Gastrocnemius medialis (tissue), 4 donors: ENCODE measurements around the gene BACE2. TPM values are rescaled to one million over a fixed set of nuclear protein-coding genes. Genes with fewer than 3 reads are reported as not detected.

ENCODE experiments used
- ATAC-seq, 2 donors: fragments of 150-250 bp; one replicate each; pipeline ENCODE4 v1.9.1; 2016
- DNase-seq, 2 donors: peaks; one replicate each; pipeline ENCODE4 v3.0.0-alpha.2; 2019
- H3K27ac ChIP-seq, 4 donors: fragments of 200-600 bp; sonication (generic); 1 replicate in 1 of 4; 2 replicates in 3 of 4; pipeline ENCODE4 v1.5.1; 2016 to 2018; ENCODE audit warnings: mild to moderate bottlenecking in 2 of 4, moderate library complexity in 1 of 4
- H3K27me3 ChIP-seq, 3 donors: fragments of 200-600 bp; sonication (generic) in 2 of 3; 1 replicate in 1 of 3; 2 replicates in 2 of 3; pipeline versions ENCODE4 v1.5.1 to v1.6.0; 2016 to 2019; ENCODE audit warnings: mild to moderate bottlenecking in 1 of 3, moderate library complexity in 1 of 3
- H3K36me3 ChIP-seq, 2 donors: fragments of 200-600 bp; sonication (generic) in 1 of 2; one replicate each; pipeline ENCODE4 v1.5.1; 2017 to 2018
- H3K4me1 ChIP-seq, 2 donors: fragments of 200-600 bp; sonication (generic) in 1 of 2; one replicate each; pipeline ENCODE4 v1.5.1; 2016 to 2017; ENCODE audit warnings: mild to moderate bottlenecking in 2 of 2
- H3K4me3 ChIP-seq, 4 donors: fragments of 200-600 bp; sonication (generic) in 3 of 4; 1 replicate in 1 of 4; 2 replicates in 3 of 4; pipeline ENCODE4 v1.5.1; 2016 to 2019; ENCODE audit warnings: mild to moderate bottlenecking in 2 of 4
- H3K9me3 ChIP-seq, 3 donors: fragments of 200-600 bp; sonication (generic) in 2 of 3; 1 replicate in 1 of 3; 2 replicates in 2 of 3; pipeline ENCODE4 v1.5.1; 2016 to 2019
- CTCF ChIP-seq, 5 experiments: fragments of 450-650 bp in 3 of 5; fragments of 200-600 bp in 2 of 5; sonication (generic) in 2 of 5; IDR thresholded peaks in 4 of 5; conservative IDR thresholded peaks in 1 of 5; 1 replicate in 4 of 5; 2 replicates in 1 of 5; pipeline ENCODE4 v1.5.1; 2016 to 2019; ENCODE audit warnings: antibody characterized with exemption in 5 of 5, mild to moderate bottlenecking in 3 of 5, moderate library complexity in 3 of 5
- POLR2A ChIP-seq, 2 donors: fragments of 450-650 bp; IDR thresholded peaks; one replicate each; pipeline ENCODE4 v1.6.1; 2017; ENCODE audit warnings: antibody characterized with exemption in 2 of 2, mild to moderate bottlenecking in 2 of 2, moderate library complexity in 2 of 2
- in situ Hi-C, 4 donors: fragments of 200-750 bp; cut with MboI; loops; one replicate each; pipeline versions ENCODE4 v1.15.0 to v1.8.0; 2017; ENCODE audit warnings: low sequenced_read_pairs in 4 of 4
- intact Hi-C: fragments of 100-400 bp; cut with DNase I; formaldehyde crosslinking; loops from one replicate; pipeline ENCODE4 v1.15.1; 2023; ENCODE audit warnings: low total_unique reads
- total RNA-seq, 4 donors: library from RNA; depleted of rRNA; stranded (reverse); fragments of >200 nt; gene quantifications; one replicate each; pipeline versions ENCODE4 v1.1.0 to v1.2.3, GENCODE V29; 2016

Gene BACE2
- total RNA-seq, 4 donors from 2014 or later = 7.5 to 17.5 (median 9.3) TPM

DNA sequence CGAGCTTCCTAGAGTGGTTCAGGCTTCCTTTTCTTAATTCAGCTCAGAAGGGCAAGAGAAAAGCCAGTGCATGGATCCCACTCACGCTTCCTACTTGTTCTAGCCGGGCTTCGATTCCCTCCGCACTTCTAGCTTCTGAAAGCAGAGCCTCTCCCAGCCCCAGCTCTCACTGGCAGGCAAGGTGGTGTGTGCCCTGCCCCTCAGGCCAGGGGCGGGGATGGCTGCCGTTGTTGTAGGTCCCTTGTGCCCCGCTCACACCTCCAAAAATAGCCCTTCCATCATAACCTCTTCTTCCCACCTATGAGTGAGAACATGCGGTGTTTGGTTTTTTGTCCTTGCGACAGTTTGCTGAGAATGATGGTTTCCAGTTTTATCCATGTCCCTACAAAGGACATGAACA, 31.6 kb downstream of the BACE2 start:
- DNase-seq (no peak), ATAC-seq (no peak)
- no peak overlapping the region for H3K27ac ChIP-seq
- H3K4me1 ChIP-seq = no peaks in the 10 kb centered on the region
- H3K9me3 ChIP-seq = no peaks in the 10 kb centered on the region
- intact Hi-C loops (no loop called here), in situ Hi-C loops (no loop called here)
- H3K4me3 ChIP-seq = no peak overlapping the region
- no peak for TF ChIP-seq CTCF (IDR thresholded peaks at IDR 0.05 in 4 of 5, conservative IDR thresholded peaks at IDR 0.05 in 1 of 5)
- TF ChIP-seq POLR2A (IDR thresholded peaks at IDR 0.05) = no peak
- no peaks in the 10 kb centered on the region for H3K36me3 ChIP-seq
- no peaks in the 10 kb centered on the region for H3K27me3 ChIP-seq

DNA sequence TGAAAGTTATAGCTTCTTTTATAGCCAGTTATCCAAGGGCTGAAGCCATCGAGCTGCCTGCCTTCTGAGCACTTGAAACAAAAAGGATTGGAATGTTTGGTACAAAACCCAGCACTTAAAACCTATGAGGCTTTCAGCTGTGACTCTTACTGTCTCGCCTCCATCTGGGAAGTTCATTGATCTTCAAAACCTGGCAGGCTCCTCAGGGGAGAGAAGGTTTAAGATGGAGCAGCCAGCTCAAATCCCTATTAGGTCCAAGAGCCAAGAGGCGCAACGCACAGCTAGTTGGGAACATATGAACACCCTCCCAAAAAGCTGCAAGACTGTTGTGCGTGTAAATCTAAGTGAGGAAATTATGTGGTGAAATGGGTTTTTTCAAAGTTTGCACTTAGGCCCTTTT, 33.4 kb downstream of the BACE2 start:
- Histone ChIP-seq H3K4me3 (no peak overlapping the region), H3K27me3 (no peaks in the 10 kb centered on the region), H3K27ac (no peak overlapping the region), H3K9me3 (no peaks in the 10 kb centered on the region), H3K36me3 (no peaks in the 10 kb centered on the region), H3K4me1 (no peaks in the 10 kb centered on the region)
- in situ Hi-C loops = no loop called here
- TF ChIP-seq CTCF (IDR thresholded peaks at IDR 0.05 in 4 of 5, conservative IDR thresholded peaks at IDR 0.05 in 1 of 5) (no peak), POLR2A (IDR thresholded peaks at IDR 0.05) (no peak)
- ATAC-seq = no peak
- intact Hi-C loops = no loop called here
- DNase-seq = no peak

GRCh38 chr21:41204736-41205135, 36.8 kb downstream of the BACE2 start:
- Histone ChIP-seq H3K27me3 (no peaks in the 10 kb centered on the region), H3K4me3 (no peak overlapping the region), H3K9me3 (no peaks in the 10 kb centered on the region), H3K36me3 (no peaks in the 10 kb centered on the region), H3K27ac (no peak overlapping the region), H3K4me1 (peaks cover 4 to 16% of the 10 kb centered on the region in 2 donors)
- no peak for DNase-seq
- in situ Hi-C loops (no loop called here), intact Hi-C loops (no loop called here)
- TF ChIP-seq CTCF (IDR thresholded peaks at IDR 0.05 in 4 of 5, conservative IDR thresholded peaks at IDR 0.05 in 1 of 5) = no peak
- TF ChIP-seq POLR2A (IDR thresholded peaks at IDR 0.05) = no peak
- ATAC-seq = no peak

DNA sequence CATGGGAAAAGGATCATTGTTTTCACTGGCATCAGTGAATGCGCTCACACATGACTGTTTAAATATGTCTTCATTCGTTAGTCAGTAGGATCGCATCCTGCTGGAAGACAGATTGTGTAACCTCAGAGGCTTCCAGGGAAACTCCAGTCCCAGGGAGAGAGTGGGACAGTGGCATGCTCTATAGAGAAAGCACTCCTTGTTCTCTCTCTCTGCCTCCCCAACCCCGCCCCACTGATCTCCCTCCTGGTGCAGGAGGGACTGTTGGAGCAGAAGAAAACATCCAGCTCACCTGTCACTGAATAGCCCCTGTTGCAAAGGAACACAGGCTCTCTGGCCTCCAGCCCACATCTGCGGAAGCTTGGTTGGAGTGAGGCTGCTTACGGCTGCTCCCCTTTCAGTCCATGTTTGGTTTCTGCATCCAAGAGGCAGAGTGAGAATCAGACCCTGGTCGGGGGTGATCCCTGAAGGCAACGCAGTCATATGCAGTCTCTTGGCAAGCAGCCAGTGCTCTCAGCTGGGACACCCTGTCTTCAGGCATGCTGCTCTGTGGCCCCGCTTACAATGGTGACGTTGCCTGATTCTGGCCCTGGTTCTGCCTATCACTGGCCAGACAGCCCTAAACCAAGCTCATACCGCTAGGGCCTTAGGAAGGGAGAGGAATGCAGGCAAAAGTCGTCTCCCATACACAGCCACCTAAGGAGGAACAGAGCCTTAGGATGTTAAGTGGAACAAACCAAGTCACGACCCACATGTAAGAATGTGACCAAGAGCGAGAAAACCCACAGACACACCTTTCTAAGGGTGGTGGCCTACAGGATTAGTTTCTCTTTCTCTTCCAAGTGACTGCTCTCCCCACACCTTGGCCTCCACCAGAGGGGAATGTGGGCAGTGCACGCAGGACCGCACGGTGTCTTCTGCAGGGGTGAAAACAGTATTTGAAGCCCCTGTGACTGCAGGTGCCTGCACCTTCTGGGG, 39.7 kb downstream of the BACE2 start:
- H3K4me3 ChIP-seq = peak overlapping the region in 1 of 4 donors; percentile 7
- no peaks in the 10 kb centered on the region for H3K27me3 ChIP-seq
- DNase-seq (peak; percentile 18 to 29), ATAC-seq (peak; percentile 51 to 73)
- in situ Hi-C loops = no loop called here
- no peaks in the 10 kb centered on the region for H3K9me3 ChIP-seq
- peaks cover 4 to 18% of the 10 kb centered on the region in 2 donors for H3K4me1 ChIP-seq
- intact Hi-C loops = no loop called here
- TF ChIP-seq POLR2A (IDR thresholded peaks at IDR 0.05) (no peak), CTCF (IDR thresholded peaks at IDR 0.05 in 4 of 5, conservative IDR thresholded peaks at IDR 0.05 in 1 of 5) (no peak)
- H3K36me3 ChIP-seq = no peaks in the 10 kb centered on the region
- peak overlapping the region in 3 of 4 donors; percentile 17 to 26 (median 18) for H3K27ac ChIP-seq
